Activated CD8-positive, alpha-beta T cell treated with anti-CD3 and anti-CD28 coated beads for 36 hours (primary cell): ENCODE data around the gene KCNG1. TPM values are rescaled to one million over a fixed set of nuclear protein-coding genes. Genes with fewer than 3 reads are reported as not detected.

ENCODE experiments used
- ATAC-seq: fragments of 200-7000 bp; cut with Tn5 transposase; one replicate; pipeline ENCODE4 v1.10.0; 2021; ENCODE audit warnings: mild to moderate bottlenecking, moderate library complexity
- CTCF ChIA-PET: fragments of 350-600 bp; sonication (Branson Sonifier 250); formaldehyde crosslinking; loops from one replicate; lab custom pipeline; 2021; ENCODE audit warnings: antibody characterized with exemption; lab: Charles Lee
- POLR2A ChIA-PET: fragments of 350-600 bp; sonication (Branson Sonifier 250); formaldehyde crosslinking; loops from one replicate; lab custom pipeline; 2021; ENCODE audit warnings: antibody characterized with exemption; lab: Charles Lee
- DNase-seq: peaks from one replicate; pipeline ENCODE4 v3.0.0-alpha.2; 2020
- H3K27ac Mint-ChIP-seq: one replicate; pipeline ENCODE4 v1.8.0; 2021; ENCODE audit warnings: mild to moderate bottlenecking, mixed read lengths
- H3K27me3 Mint-ChIP-seq: one replicate; pipeline ENCODE4 v1.8.0; 2021; ENCODE audit warnings: mixed read lengths
- H3K36me3 Mint-ChIP-seq: one replicate; pipeline ENCODE4 v1.8.0; 2021; ENCODE audit warnings: low read depth, mixed read lengths
- H3K4me1 Mint-ChIP-seq: one replicate; pipeline ENCODE4 v1.8.0; 2021; ENCODE audit warnings: low read depth, mixed read lengths
- H3K4me3 Mint-ChIP-seq: one replicate; pipeline ENCODE4 v1.8.0; 2021; ENCODE audit warnings: mild to moderate bottlenecking, moderate library complexity, mixed read lengths
- H3K9me3 Mint-ChIP-seq: one replicate; pipeline ENCODE4 v1.8.0; 2021; ENCODE audit warnings: mixed read lengths
- intact Hi-C: fragments of 100-400 bp; cut with micrococcal nuclease; formaldehyde crosslinking; loops from one replicate; pipeline ENCODE4 v1.10.0; 2022
- total RNA-seq, 2 experiments: library from RNA; stranded (reverse); gene quantifications; one replicate each; pipeline ENCODE4 v1.2.3, GENCODE V29; 2021
- TF ChIP-seq, protein P1 (sequence below): fragments of 200-600 bp; IDR thresholded peaks from one replicate; pipeline ENCODE4 v1.8.0; 2022; ENCODE audit warnings: antibody characterized with exemption, mild to moderate bottlenecking

The KCNG1 gene
- total RNA-seq, 2 experiments from 2014 or later, result 1.8 TPM

DNA sequence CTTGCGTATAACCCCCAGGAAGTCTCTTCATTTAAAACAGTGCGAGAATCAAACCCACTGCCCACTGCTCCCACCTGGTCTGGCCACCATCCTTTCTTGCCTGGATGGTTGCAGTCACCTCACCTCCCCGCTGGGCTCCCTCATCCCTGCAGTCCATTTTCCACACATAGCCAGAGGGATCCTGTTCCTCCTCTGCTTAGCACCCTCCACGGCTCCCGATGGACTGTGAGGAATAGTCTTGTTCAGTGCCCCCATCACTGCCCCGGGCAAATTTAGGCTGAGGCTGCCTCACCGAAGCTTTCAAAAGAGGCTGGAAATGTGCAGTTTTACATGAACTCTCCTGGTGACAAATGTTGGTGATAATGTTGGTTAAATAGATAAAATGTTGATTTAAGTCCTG lies 17.7 kb downstream of the KCNG1 start:
- POLR2A ChIA-PET, result no interaction called here
- DNase-seq (no peak), ATAC-seq (no peak)
- H3K4me3 Mint-ChIP-seq, result no peak overlapping the region
- no peak overlapping the region for H3K27ac Mint-ChIP-seq
- H3K9me3 Mint-ChIP-seq, result no peaks in the 10 kb centered on the region
- CTCF ChIA-PET, result interaction anchor here (2.2 kb wide), 1 partner anchor 10 kb away, joined by 12 read pairs; no protein-coding TSS in a partner anchor
- H3K4me1 Mint-ChIP-seq, result no peaks in the 10 kb centered on the region
- TF ChIP-seq, protein P1, sequence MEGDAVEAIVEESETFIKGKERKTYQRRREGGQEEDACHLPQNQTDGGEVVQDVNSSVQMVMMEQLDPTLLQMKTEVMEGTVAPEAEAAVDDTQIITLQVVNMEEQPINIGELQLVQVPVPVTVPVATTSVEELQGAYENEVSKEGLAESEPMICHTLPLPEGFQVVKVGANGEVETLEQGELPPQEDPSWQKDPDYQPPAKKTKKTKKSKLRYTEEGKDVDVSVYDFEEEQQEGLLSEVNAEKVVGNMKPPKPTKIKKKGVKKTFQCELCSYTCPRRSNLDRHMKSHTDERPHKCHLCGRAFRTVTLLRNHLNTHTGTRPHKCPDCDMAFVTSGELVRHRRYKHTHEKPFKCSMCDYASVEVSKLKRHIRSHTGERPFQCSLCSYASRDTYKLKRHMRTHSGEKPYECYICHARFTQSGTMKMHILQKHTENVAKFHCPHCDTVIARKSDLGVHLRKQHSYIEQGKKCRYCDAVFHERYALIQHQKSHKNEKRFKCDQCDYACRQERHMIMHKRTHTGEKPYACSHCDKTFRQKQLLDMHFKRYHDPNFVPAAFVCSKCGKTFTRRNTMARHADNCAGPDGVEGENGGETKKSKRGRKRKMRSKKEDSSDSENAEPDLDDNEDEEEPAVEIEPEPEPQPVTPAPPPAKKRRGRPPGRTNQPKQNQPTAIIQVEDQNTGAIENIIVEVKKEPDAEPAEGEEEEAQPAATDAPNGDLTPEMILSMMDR, result no peak
- H3K36me3 Mint-ChIP-seq, result no peaks in the 10 kb centered on the region
- intact Hi-C loops, result no loop called here
- H3K27me3 Mint-ChIP-seq, result peaks cover 15% of the 10 kb centered on the region

DNA sequence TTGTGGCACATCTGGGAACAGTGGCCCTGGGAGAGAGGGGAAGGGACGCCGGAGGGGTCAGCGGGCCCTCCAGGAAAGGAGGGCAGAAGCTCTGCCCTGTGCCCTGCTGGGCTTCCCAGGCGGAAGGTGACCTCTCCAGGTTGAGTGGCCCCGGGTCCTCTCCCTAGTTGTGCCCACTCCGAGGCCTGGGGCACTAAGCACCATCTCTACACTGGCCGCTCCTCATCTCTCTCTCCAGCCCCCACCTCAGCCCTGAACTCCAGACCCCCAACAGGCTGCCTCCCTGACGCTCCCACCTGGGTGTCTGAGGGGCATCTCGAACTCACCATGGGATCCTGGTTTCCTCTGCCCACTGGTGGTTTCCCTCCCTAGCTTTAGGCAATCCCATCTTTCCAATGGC lies 18.1 kb downstream of the KCNG1 start:
- TF ChIP-seq, protein P1, result no peak
- intact Hi-C loops, result no loop called here
- Mint-ChIP-seq H3K9me3 (no peaks in the 10 kb centered on the region), H3K4me3 (no peak overlapping the region), H3K27me3 (peaks cover 16% of the 10 kb centered on the region), H3K4me1 (no peaks in the 10 kb centered on the region), H3K36me3 (no peaks in the 10 kb centered on the region), H3K27ac (no peak overlapping the region)
- CTCF ChIA-PET, result interaction anchor here (2.2 kb wide), 1 partner anchor 10 kb away, joined by 12 read pairs; no protein-coding TSS in a partner anchor
- POLR2A ChIA-PET, result no interaction called here
- ATAC-seq (no peak), DNase-seq (no peak)

DNA sequence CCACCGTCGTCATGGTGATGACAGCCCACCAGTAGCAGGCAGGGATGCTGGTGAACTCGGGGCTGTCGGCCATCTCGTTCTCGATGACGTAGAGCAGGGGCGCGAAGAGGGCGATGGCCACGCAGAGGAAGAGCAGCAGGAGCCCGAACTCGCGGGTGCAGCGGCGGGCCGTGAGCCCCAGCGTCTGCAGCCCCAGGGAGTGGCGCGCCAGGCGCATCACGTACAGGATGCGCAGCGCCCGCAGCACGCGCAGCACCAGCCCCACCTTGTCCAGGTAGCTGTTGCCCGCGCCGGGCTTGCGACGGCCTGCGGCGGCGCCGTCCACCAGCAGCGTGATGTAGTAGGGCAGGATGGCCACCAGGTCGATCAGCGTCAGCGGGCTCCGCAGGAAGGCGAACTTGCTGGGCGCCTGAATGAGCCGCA lies 18.6 kb downstream of the KCNG1 start:
- intact Hi-C loops, result no loop called here
- ChIA-PET CTCF (no interaction called here), POLR2A (no interaction called here)
- Mint-ChIP-seq H3K27ac (no peak overlapping the region), H3K4me3 (no peak overlapping the region), H3K4me1 (no peaks in the 10 kb centered on the region), H3K27me3 (peaks cover 16% of the 10 kb centered on the region), H3K36me3 (no peaks in the 10 kb centered on the region), H3K9me3 (no peaks in the 10 kb centered on the region)
- DNase-seq, result no peak
- TF ChIP-seq, protein P1, result no peak
- ATAC-seq, result no peak

DNA sequence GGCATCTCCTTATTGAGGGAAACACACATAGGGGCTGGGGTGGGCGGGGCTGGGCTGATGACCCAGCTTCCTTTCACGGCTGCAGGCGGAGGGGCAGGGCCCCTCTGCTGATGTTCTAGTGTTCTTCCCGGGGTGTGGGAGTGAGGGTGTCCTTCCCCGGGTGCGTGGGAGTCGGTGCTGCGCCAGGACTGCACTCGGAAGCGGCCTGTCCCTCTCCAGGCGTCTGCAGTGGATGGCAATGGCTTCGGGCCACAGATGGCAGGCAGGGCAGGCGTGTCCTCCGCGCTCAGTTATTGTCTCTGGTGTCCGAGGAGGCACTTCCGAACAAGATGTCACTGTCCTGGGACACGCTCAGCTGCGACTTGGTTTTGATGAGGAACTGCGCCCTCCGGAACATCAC lies 19.2 kb downstream of the KCNG1 start:
- POLR2A ChIA-PET, result no interaction called here
- ATAC-seq, result no peak
- no peak for DNase-seq
- no peaks in the 10 kb centered on the region for H3K36me3 Mint-ChIP-seq
- no peak overlapping the region for H3K27ac Mint-ChIP-seq
- TF ChIP-seq, protein P1, result no peak
- H3K4me3 Mint-ChIP-seq, result no peak overlapping the region
- intact Hi-C loops, result no loop called here
- CTCF ChIA-PET, result no interaction called here
- H3K27me3 Mint-ChIP-seq, result peaks cover 17% of the 10 kb centered on the region
- no peaks in the 10 kb centered on the region for H3K9me3 Mint-ChIP-seq
- H3K4me1 Mint-ChIP-seq, result no peaks in the 10 kb centered on the region

DNA sequence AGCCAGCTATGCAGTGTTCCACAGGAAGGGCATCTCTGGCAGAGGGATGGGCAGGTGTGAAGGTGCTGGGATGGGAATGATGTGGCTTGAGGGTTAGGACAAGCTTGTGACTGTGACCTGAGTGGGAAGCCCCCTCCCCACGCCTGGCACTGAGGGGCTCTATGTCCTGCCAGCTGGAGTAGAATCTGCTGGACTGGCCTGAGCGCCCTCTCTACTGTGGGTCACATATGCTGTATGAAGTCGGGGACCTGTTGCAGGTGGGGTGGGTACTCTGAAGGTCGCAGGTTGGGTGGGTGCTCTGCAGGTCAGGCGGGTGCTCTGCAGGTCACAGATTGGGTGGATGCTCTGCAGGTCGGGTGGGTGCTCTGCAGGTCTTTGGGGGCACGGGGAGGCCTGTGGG lies 20.3 kb downstream of the KCNG1 start:
- DNase-seq (no peak), ATAC-seq (no peak)
- H3K9me3 Mint-ChIP-seq, result no peaks in the 10 kb centered on the region
- H3K4me1 Mint-ChIP-seq, result no peaks in the 10 kb centered on the region
- intact Hi-C loops, result no loop called here
- no peaks in the 10 kb centered on the region for H3K36me3 Mint-ChIP-seq
- H3K27ac Mint-ChIP-seq, result no peak overlapping the region
- no peak overlapping the region for H3K4me3 Mint-ChIP-seq
- POLR2A ChIA-PET, result no interaction called here
- H3K27me3 Mint-ChIP-seq, result peaks cover 20% of the 10 kb centered on the region
- TF ChIP-seq, protein P1, result no peak
- CTCF ChIA-PET, result interaction anchor here (0.9 to 1.2 kb wide), 2 partner anchors 10 to 13 kb away, joined by 3 to 4 read pairs; no protein-coding TSS in a partner anchor
